CD14-positive monocyte (primary cell): ENCODE results near the gene COMMD1. TPM values are rescaled to one million over a fixed set of nuclear protein-coding genes. Genes with fewer than 3 reads are reported as not detected.

Experiments used
- DNase-seq, 3 donors: peaks; one replicate each; pipeline ENCODE4 v3.0.0-alpha.2; 2011 to 2022
- H2AFZ ChIP-seq: 2 replicates; pipeline ENCODE4 v1.6.0; 2012; ENCODE audit warnings: mild to moderate bottlenecking, low read depth, low read length, inconsistent platforms; ENCODE audit not compliant: insufficient read depth, poor library complexity, severe bottlenecking
- H3K27ac ChIP-seq, 2 donors: 1 replicate in 1 of 2; 2 replicates in 1 of 2; pipeline ENCODE4 v1.5.1; 2012 to 2013; ENCODE audit warnings: low read length in 2 of 2, control low read depth in 1 of 2, inconsistent platforms in 1 of 2, low read depth in 1 of 2, mild to moderate bottlenecking in 1 of 2
- H3K27me3 ChIP-seq, 2 donors: one replicate each; pipeline versions ENCODE4 v1.6.0 to v1.6.1; 2011 to 2013; ENCODE audit warnings: low read length in 2 of 2; ENCODE audit not compliant: control insufficient read depth in 2 of 2, insufficient read depth in 2 of 2
- H3K36me3 ChIP-seq, 2 donors: replicated peaks in 1 of 2; 1 replicate in 1 of 2; 2 replicates in 1 of 2; pipeline versions ENCODE4 v1.5.1 to v1.6.1; 2012 to 2013; ENCODE audit warnings: low read length in 2 of 2, control low read depth in 1 of 2, inconsistent platforms in 1 of 2, mild to moderate bottlenecking in 1 of 2; ENCODE audit not compliant: insufficient read depth in 2 of 2, control insufficient read depth in 1 of 2
- H3K4me1 ChIP-seq, 2 donors: 1 replicate in 1 of 2; 2 replicates in 1 of 2; pipeline versions ENCODE4 v1.5.1 to v1.6.1; 2012 to 2013; ENCODE audit warnings: low read length in 2 of 2, control low read depth in 1 of 2, inconsistent platforms in 1 of 2, mild to moderate bottlenecking in 1 of 2, moderate library complexity in 1 of 2; ENCODE audit not compliant: insufficient read depth in 2 of 2, control insufficient read depth in 1 of 2
- H3K4me2 ChIP-seq: replicated peaks from 2 replicates; pipeline ENCODE3; 2012; ENCODE audit warnings: low read length, moderate library complexity, mild to moderate bottlenecking; ENCODE audit not compliant: poor library complexity, severe bottlenecking; ENCODE audit errors: extremely low read depth
- H3K4me3 ChIP-seq, 3 experiments: fragments of 200-600 bp in 1 of 3; sonication (generic) in 1 of 3; replicated peaks in 1 of 3; 1 replicate in 2 of 3; 2 replicates in 1 of 3; pipeline ENCODE4 v1.5.1; 2011 to 2013; ENCODE audit warnings: low read length in 3 of 3, mild to moderate bottlenecking in 3 of 3, control low read depth in 2 of 3, low read depth in 2 of 3, inconsistent platforms in 1 of 3, moderate library complexity in 1 of 3
- H3K79me2 ChIP-seq: 2 replicates; pipeline ENCODE4 v1.6.0; 2012; ENCODE audit warnings: mild to moderate bottlenecking, control low read depth, inconsistent platforms, low read length, moderate library complexity; ENCODE audit not compliant: insufficient read depth
- H3K9ac ChIP-seq: 2 replicates; pipeline ENCODE4 v1.6.0; 2017; ENCODE audit warnings: low read length, mild to moderate bottlenecking; ENCODE audit not compliant: insufficient read depth, poor library complexity, severe bottlenecking
- H3K9me3 ChIP-seq, 2 donors: replicated peaks in 1 of 2; 1 replicate in 1 of 2; 2 replicates in 1 of 2; pipeline versions ENCODE4 v1.5.1 to v1.6.1; 2012 to 2013; ENCODE audit warnings: low read length in 2 of 2, control low read depth in 1 of 2; ENCODE audit not compliant: control insufficient read depth in 1 of 2, insufficient read depth in 1 of 2
- H4K20me1 ChIP-seq: 2 replicates; pipeline ENCODE4 v1.6.0; 2012; ENCODE audit warnings: mild to moderate bottlenecking, low read length, control low read depth, moderate library complexity; ENCODE audit not compliant: insufficient read depth
- H3K27ac Mint-ChIP-seq, 7 donors: one replicate each; pipeline ENCODE4 v1.8.0; 2020; ENCODE audit warnings: mild to moderate bottlenecking in 7 of 7, mixed read lengths in 7 of 7, moderate library complexity in 6 of 7, inconsistent platforms in 2 of 7
- H3K27me3 Mint-ChIP-seq, 3 donors: one replicate each; pipeline ENCODE4 v1.8.0; 2021 to 2022; ENCODE audit warnings: low read depth in 3 of 3, mild to moderate bottlenecking in 3 of 3, mixed read lengths in 3 of 3, moderate library complexity in 3 of 3, inconsistent platforms in 1 of 3
- H3K36me3 Mint-ChIP-seq, 2 donors: one replicate each; pipeline ENCODE4 v1.8.0; 2020; ENCODE audit warnings: mixed read lengths in 2 of 2, inconsistent platforms in 1 of 2, mild to moderate bottlenecking in 1 of 2
- H3K4me1 Mint-ChIP-seq: one replicate; pipeline ENCODE4 v1.8.0; 2020; ENCODE audit warnings: mild to moderate bottlenecking, mixed read lengths
- H3K4me3 Mint-ChIP-seq, 2 donors: one replicate each; pipeline ENCODE4 v1.8.0; 2020; ENCODE audit warnings: mild to moderate bottlenecking in 2 of 2, mixed read lengths in 2 of 2, moderate library complexity in 1 of 2
- H3K9me3 Mint-ChIP-seq, 7 donors: one replicate each; pipeline ENCODE4 v1.8.0; 2020 to 2022; ENCODE audit warnings: mixed read lengths in 7 of 7, mild to moderate bottlenecking in 6 of 7, moderate library complexity in 6 of 7, inconsistent platforms in 2 of 7
- WGBS: methylation state at CpG from one replicate; pipeline ENCODE4 v1.1.5; 2013; ENCODE audit warnings: missing lambda C conversion rate; ENCODE audit not compliant: insufficient coverage; 5-methylcytosine and 5-hydroxymethylcytosine counted together
- intact Hi-C, 2 donors: fragments of 100-400 bp; cut with micrococcal nuclease; formaldehyde crosslinking; loops; one replicate each; pipeline versions ENCODE4 v1.15.0 to v1.15.1; 2023
- polyA plus RNA-seq, 3 donors: library from polyadenylated mRNA; depleted of rRNA in 1 of 3; unstranded in 2 of 3; stranded (reverse) in 1 of 3; fragments of 300-500 nt in 2 of 3; fragments of >200 nt in 1 of 3; fragmentation: Illumina TruSeq in 2 of 3; gene quantifications; 1 replicate in 2 of 3; 2 replicates in 1 of 3; pipeline ENCODE4 v1.2.3, GENCODE V29; 2012 to 2021
- TF ChIP-seq, protein P1 (sequence below): fragments of 200-600 bp; IDR thresholded peaks from one replicate; pipeline ENCODE4 v1.8.0; 2022; ENCODE audit warnings: antibody characterized with exemption, mild to moderate bottlenecking

The COMMD1 gene
- polyA plus RNA-seq, 3 donors: 25.2 to 82.1 (median 70.7) TPM

DNA sequence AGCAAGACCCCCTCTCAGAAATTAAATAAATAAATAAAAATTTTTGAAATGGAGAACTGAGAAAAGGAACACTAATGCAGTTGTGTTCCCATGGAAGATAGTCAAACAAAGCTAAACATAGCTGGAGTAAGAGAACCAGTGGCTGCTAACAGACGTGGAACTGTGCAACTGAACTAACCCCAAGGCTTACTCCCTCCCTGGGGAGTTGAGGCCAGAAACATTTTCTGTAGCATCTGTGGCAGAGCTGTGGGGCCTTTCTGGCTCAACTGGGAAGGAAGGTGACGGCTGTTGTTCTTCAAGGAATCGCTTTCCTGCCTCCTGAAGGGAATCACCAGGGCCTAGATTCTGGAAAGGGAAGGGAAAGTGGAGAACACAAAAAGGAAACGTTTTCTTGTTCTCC is 236.6 kb downstream of the COMMD1 start:
- no peaks in the 10 kb centered on the region for H4K20me1 ChIP-seq
- H3K9me3 ChIP-seq: no peaks in the 10 kb centered on the region
- no peaks in the 10 kb centered on the region for H3K79me2 ChIP-seq
- Mint-ChIP-seq H3K27me3 (peaks cover 0 to 3% (median 1%) of the 10 kb centered on the region in 3 donors), H3K4me3 (no peak overlapping the region), H3K4me1 (peaks cover 20% of the 10 kb centered on the region), H3K36me3 (peaks cover 5 to 13% of the 10 kb centered on the region in 2 donors), H3K27ac (peak overlapping the region in 2 of 7 donors; percentile 19 to 25), H3K9me3 (no peaks in the 10 kb centered on the region)
- H3K4me1 ChIP-seq: peaks cover 0 to 8% of the 10 kb centered on the region in 2 donors
- no peak overlapping the region for H3K4me3 ChIP-seq
- no peak overlapping the region for H3K27ac ChIP-seq
- no peak for DNase-seq
- H3K36me3 ChIP-seq: peaks cover 0 to 4% of the 10 kb centered on the region in 2 donors
- no peak overlapping the region for H3K9ac ChIP-seq
- 63% methylated on average over 1 of the region's 4 CpGs for whole genome bisulfite sequencing
- H3K4me2 ChIP-seq: no peak overlapping the region
- no peaks in the 10 kb centered on the region for H3K27me3 ChIP-seq
- no peak overlapping the region for H2AFZ ChIP-seq
- intact Hi-C loops: no loop called here
- TF ChIP-seq, protein P1, sequence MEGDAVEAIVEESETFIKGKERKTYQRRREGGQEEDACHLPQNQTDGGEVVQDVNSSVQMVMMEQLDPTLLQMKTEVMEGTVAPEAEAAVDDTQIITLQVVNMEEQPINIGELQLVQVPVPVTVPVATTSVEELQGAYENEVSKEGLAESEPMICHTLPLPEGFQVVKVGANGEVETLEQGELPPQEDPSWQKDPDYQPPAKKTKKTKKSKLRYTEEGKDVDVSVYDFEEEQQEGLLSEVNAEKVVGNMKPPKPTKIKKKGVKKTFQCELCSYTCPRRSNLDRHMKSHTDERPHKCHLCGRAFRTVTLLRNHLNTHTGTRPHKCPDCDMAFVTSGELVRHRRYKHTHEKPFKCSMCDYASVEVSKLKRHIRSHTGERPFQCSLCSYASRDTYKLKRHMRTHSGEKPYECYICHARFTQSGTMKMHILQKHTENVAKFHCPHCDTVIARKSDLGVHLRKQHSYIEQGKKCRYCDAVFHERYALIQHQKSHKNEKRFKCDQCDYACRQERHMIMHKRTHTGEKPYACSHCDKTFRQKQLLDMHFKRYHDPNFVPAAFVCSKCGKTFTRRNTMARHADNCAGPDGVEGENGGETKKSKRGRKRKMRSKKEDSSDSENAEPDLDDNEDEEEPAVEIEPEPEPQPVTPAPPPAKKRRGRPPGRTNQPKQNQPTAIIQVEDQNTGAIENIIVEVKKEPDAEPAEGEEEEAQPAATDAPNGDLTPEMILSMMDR: no peak

DNA sequence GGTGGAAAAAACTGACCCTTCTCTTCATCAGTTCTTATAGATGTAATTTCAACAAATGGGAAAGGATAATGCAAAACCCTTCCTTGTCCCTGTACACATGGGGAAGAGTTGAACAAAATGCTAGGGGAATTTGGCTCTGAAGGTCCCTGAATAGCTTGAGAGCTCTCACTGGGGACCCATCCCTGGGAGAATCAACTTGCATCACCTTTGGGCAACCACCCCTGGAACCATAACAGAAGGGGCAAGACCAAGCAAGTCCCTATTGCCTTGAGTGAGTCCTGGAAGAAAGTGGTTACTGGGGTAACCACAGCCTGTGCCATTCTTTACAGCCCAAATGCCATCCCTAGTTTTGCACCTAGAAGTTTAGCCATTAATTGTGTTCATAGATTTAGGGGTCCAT is 238.2 kb downstream of the COMMD1 start:
- Histone ChIP-seq H2AFZ (no peak overlapping the region), H3K4me1 (peaks cover 3 to 8% of the 10 kb centered on the region in 2 donors), H4K20me1 (no peaks in the 10 kb centered on the region), H3K9me3 (no peaks in the 10 kb centered on the region), H3K9ac (no peak overlapping the region), H3K27ac (no peak overlapping the region), H3K27me3 (no peaks in the 10 kb centered on the region), H3K36me3 (no peaks in the 10 kb centered on the region), H3K4me2 (no peak overlapping the region), H3K79me2 (no peaks in the 10 kb centered on the region), H3K4me3 (no peak overlapping the region)
- peaks cover 5 to 9% of the 10 kb centered on the region in 2 donors for H3K36me3 Mint-ChIP-seq
- no peak overlapping the region for H3K27ac Mint-ChIP-seq
- H3K9me3 Mint-ChIP-seq: no peaks in the 10 kb centered on the region
- H3K27me3 Mint-ChIP-seq: peaks cover 0 to 3% (median 1%) of the 10 kb centered on the region in 3 donors
- TF ChIP-seq, protein P1: no peak
- intact Hi-C loops: no loop called here
- H3K4me1 Mint-ChIP-seq: peaks cover 26% of the 10 kb centered on the region
- no peak overlapping the region for H3K4me3 Mint-ChIP-seq
- no peak for DNase-seq
